ENCODE data around the gene ARVCF. TPM values are rescaled to one million over a fixed set of nuclear protein-coding genes. Genes with fewer than 3 reads are reported as not detected.
A peak's percentile ranks its signal among the peaks of the same experiment; 100 is the strongest.

Gene ARVCF
- total and polyA plus RNA-seq, 9 of the 15 experiments (the other 6 are each of a cell fraction or from before 2014, with no cell fraction given) = 0.03 to 97.4 (median 15.6) TPM

DNA sequence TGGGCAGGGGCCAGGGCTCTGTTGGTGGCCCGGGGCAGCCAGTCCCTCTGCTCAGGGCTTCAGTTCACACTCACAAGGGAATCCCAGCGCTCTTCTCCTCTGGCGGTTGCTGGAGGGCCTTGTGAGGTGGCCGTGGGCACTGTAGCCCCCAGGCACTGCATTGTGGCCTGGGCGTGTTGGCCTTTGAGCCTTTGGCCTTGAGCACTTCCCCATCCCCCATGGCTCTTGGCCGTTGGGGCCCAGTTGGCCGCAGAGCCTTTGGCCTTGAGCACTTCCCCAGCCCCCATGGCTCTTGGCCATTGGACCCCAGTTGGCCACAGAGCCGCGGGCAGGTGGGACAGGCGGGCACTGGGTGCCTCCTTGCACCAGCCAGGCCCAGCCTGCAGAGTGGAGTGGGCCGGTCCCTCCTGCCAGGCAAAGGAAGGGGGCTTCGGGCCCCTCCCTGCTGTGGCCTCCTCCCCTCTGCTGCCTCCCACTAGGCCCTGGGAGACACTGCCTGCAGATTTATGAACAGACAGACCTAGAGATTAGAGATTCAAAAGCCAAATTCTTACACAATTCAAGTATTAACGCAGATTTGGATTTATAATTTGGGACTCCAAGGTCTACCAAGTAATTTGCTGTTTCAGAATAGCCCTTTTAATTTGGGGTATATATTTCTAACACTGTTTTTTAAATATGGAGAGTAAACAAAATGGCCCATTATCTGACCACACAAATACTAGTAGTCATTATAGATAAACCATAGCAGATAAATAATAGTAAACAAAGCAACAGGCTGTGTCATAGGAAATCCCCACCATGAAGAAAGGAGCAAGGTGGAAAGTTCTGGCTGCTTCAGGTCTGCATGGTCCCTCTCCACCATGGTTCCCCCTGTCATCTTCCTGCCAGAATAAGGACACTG, 56.8 kb downstream of the ARVCF start (continued):
- TF ChIP-seq ZNF512 (tag; IDR thresholded peaks at IDR 0.05) (no peak), LEF1 (IDR thresholded peaks at IDR 0.05) (peak; percentile 17; the same call in 1 of the 2 replicates), NFRKB (IDR thresholded peaks at IDR 0.05; ENCODE audit: low read depth) (no peak), HOMEZ (CRISPR knock-in tag; IDR thresholded peaks at IDR 0.05) (peak; percentile 45; the same call in 1 of the 2 replicates), HIVEP1 (CRISPR knock-in tag; IDR thresholded peaks at IDR 0.05) (0 out of 2 replicates have a peak, but pooled peaks have one; percentile 30), CHD2 (IDR thresholded peaks at IDR 0.05; ENCODE audit: low read depth, low read length) (peak; percentile 20; the same call in 1 of the 2 replicates), ERF (CRISPR knock-in tag; IDR thresholded peaks at IDR 0.05) (no peak), CBFA2T3 (IDR thresholded peaks at IDR 0.05) (0 out of 2 replicates have a peak, but pooled peaks have one; percentile 2), FOXK2 (conservative IDR thresholded peaks at IDR 0.05 in 1 of 2, IDR thresholded peaks at IDR 0.05 in 1 of 2; ENCODE audit: low read depth in 2 of 2) (no peak), CREB1 (IDR thresholded peaks at IDR 0.05) (0 out of 2 replicates have a peak, but pooled peaks have one; percentile 17), CREB1 (CRISPR knock-in tag; IDR thresholded peaks at IDR 0.05) (no peak), RBFOX2 (IDR thresholded peaks at IDR 0.05; ENCODE audit: low read depth, low read length) (peak; percentile 47), ZBTB12 (CRISPR knock-in tag; IDR thresholded peaks at IDR 0.05) (no peak), STAT5B (CRISPR knock-in tag; IDR thresholded peaks at IDR 0.05) (no peak), ZNF134 (CRISPR knock-in tag; conservative IDR thresholded peaks at IDR 0.05) (no peak), CAMTA2 (CRISPR knock-in tag; conservative IDR thresholded peaks at IDR 0.05) (0 out of 2 replicates have a peak, but pooled peaks have one; percentile 81), MAFF (IDR thresholded peaks at IDR 0.05; ENCODE audit: low read length) (no peak), CBX1 (IDR thresholded peaks at IDR 0.05; ENCODE audit: low read depth) (peak; percentile 47; the same call in 1 of the 2 replicates), HMG20A (CRISPR knock-in tag; conservative IDR thresholded peaks at IDR 0.05) (no peak), ARNT (IDR thresholded peaks at IDR 0.05) (no peak; a peak in 1 of 4 replicates), CHCHD3 (CRISPR knock-in tag; IDR thresholded peaks at IDR 0.05) (no peak), KLF1 (tag; IDR thresholded peaks at IDR 0.05) (no peak), SIX5 (IDR thresholded peaks at IDR 0.05; ENCODE audit: borderline replicate concordance in 1 of 2, insufficient read depth in 1 of 2, low read depth in 1 of 2, low read length in 2 of 2) (no peak), TAF7 (tag; IDR thresholded peaks at IDR 0.05) (no peak), HDAC2 (IDR thresholded peaks at IDR 0.05) (no peak), ELF1 (tag; IDR thresholded peaks at IDR 0.05) (no peak), HDGF (IDR thresholded peaks at IDR 0.05) (no peak; the same call in 1 of the 2 replicates), PCBP1 (IDR thresholded peaks at IDR 0.05; ENCODE audit: low read depth, low read length, poor library complexity, severe bottlenecking) (no peak)

Data from K562 (cell line).